HepG2 (cell line): ENCODE data around the gene LIME1. TPM values are rescaled to one million over a fixed set of nuclear protein-coding genes. Genes with fewer than 3 reads are reported as not detected.

ENCODE experiments used
- CCAR2 ChIP-seq: fragments of 200-400 bp; formaldehyde crosslinking; optimal IDR thresholded peaks from 2 replicates; pipeline ENCODE3; 2018; ENCODE audit warnings: low read depth, mild to moderate bottlenecking, low read length, moderate library complexity
- FLYWCH1 ChIP-seq: sonication (generic); formaldehyde crosslinking; IDR thresholded peaks from 2 replicates; pipeline ENCODE4 v1.8.1; 2023; ENCODE audit warnings: mild to moderate bottlenecking, missing genetic modification reagents
- FOXJ3 ChIP-seq: sonication (generic); formaldehyde crosslinking; IDR thresholded peaks from 2 replicates; pipeline ENCODE4 v1.4.0; 2020; ENCODE audit warnings: missing genetic modification reagents, mild to moderate bottlenecking, borderline replicate concordance
- HES4 ChIP-seq: sonication (generic); formaldehyde crosslinking; IDR thresholded peaks from 2 replicates; pipeline ENCODE4 v1.9.0; 2021; ENCODE audit warnings: mild to moderate bottlenecking, missing genetic modification reagents, borderline replicate concordance
- MAFK ChIP-seq, 2 experiments: IDR thresholded peaks in 1 of 2; conservative IDR thresholded peaks in 1 of 2; 2 replicates each; pipeline ENCODE4 v1.6.1; 2011; ENCODE audit warnings: improper control_type of control experiment in 2 of 2, low read length in 2 of 2
- MEIS1 ChIP-seq: sonication (generic); formaldehyde crosslinking; IDR thresholded peaks from 2 replicates; pipeline ENCODE4 v1.9.0; 2021; ENCODE audit warnings: mild to moderate bottlenecking, missing genetic modification reagents, moderate library complexity, borderline replicate concordance
- POLR2G ChIP-seq: fragments of 200-400 bp; formaldehyde crosslinking; IDR thresholded peaks from 2 replicates; pipeline ENCODE4 v1.6.1; 2018; ENCODE audit warnings: mild to moderate bottlenecking, low read depth, low read length, moderate library complexity
- PREB ChIP-seq: sonication (generic); formaldehyde crosslinking; IDR thresholded peaks from 2 replicates; pipeline ENCODE4 v1.4.0; 2020; ENCODE audit warnings: missing genetic modification reagents
- RBFOX2 ChIP-seq: fragments of 200-400 bp; formaldehyde crosslinking; IDR thresholded peaks from 2 replicates; pipeline ENCODE4 v1.6.1; 2017; ENCODE audit warnings: low read depth, mild to moderate bottlenecking, low read length
- SAP130 ChIP-seq: IDR thresholded peaks from 2 replicates; pipeline ENCODE4 v1.6.1; 2016; ENCODE audit warnings: low read depth
- SKI ChIP-seq: fragments of 450-650 bp; IDR thresholded peaks from one replicate; pipeline ENCODE4 v1.6.1; 2018; ENCODE audit warnings: mild to moderate bottlenecking; ENCODE audit not compliant: partially characterized antibody
- SP4 ChIP-seq: sonication (generic); formaldehyde crosslinking; IDR thresholded peaks from 2 replicates; pipeline ENCODE4 v1.8.1; 2023; ENCODE audit warnings: mild to moderate bottlenecking, missing genetic modification reagents
- TAF1 ChIP-seq: sonication (generic); formaldehyde crosslinking; IDR thresholded peaks from 2 replicates; pipeline ENCODE4 v1.4.0; 2020; ENCODE audit warnings: missing genetic modification reagents
- TFE3 ChIP-seq: IDR thresholded peaks from 2 replicates; pipeline ENCODE4 v1.6.1; 2016
- ZFX ChIP-seq: sonication (generic); formaldehyde crosslinking; IDR thresholded peaks from 2 replicates; pipeline ENCODE4 v1.4.0; 2020; ENCODE audit warnings: mild to moderate bottlenecking, low read depth, missing genetic modification reagents, moderate library complexity
- ZMYM4 ChIP-seq: sonication (generic); formaldehyde crosslinking; IDR thresholded peaks from 2 replicates; pipeline ENCODE4 v1.8.1; 2023; ENCODE audit warnings: mild to moderate bottlenecking, missing genetic modification reagents
- ZNF121 ChIP-seq: sonication (generic); formaldehyde crosslinking; IDR thresholded peaks from 2 replicates; pipeline ENCODE4 v1.5.0; 2020; ENCODE audit warnings: mild to moderate bottlenecking, missing genetic modification reagents
- ZNF230 ChIP-seq: sonication (generic); formaldehyde crosslinking; IDR thresholded peaks from 2 replicates; pipeline ENCODE4 v1.4.0; 2020; ENCODE audit warnings: mild to moderate bottlenecking, missing genetic modification reagents
- ZNF383 ChIP-seq: sonication (generic); formaldehyde crosslinking; IDR thresholded peaks from 2 replicates; pipeline ENCODE4 v1.4.0; 2020; ENCODE audit warnings: missing genetic modification reagents, mild to moderate bottlenecking, borderline replicate concordance
- ZNF564 ChIP-seq: sonication (generic); formaldehyde crosslinking; IDR thresholded peaks from 2 replicates; pipeline ENCODE4 v1.8.1; 2023; ENCODE audit warnings: mild to moderate bottlenecking, missing genetic modification reagents
- ZNF704 ChIP-seq: sonication (generic); formaldehyde crosslinking; IDR thresholded peaks from 2 replicates; pipeline ENCODE4 v1.8.1; 2023; ENCODE audit warnings: mild to moderate bottlenecking, inconsistent platforms, moderate library complexity, missing genetic modification reagents, borderline replicate concordance
- ZNF737 ChIP-seq: sonication (generic); formaldehyde crosslinking; IDR thresholded peaks from 2 replicates; pipeline ENCODE4 v1.5.0; 2020; ENCODE audit warnings: missing genetic modification reagents, mild to moderate bottlenecking, borderline replicate concordance
- ZNF878 ChIP-seq: sonication (generic); formaldehyde crosslinking; IDR thresholded peaks from 2 replicates; pipeline ENCODE4 v1.8.1; 2023; ENCODE audit warnings: mild to moderate bottlenecking, missing genetic modification reagents, moderate library complexity
- ZSCAN20 ChIP-seq: sonication (generic); formaldehyde crosslinking; IDR thresholded peaks from 2 replicates; pipeline ENCODE4 v1.4.0; 2020; ENCODE audit warnings: missing genetic modification reagents, mild to moderate bottlenecking, borderline replicate concordance
- ZSCAN22 ChIP-seq: sonication (generic); formaldehyde crosslinking; IDR thresholded peaks from 2 replicates; pipeline ENCODE4 v1.4.0; 2020; ENCODE audit warnings: mild to moderate bottlenecking, missing genetic modification reagents
- polyA plus RNA-seq, 8 experiments: library from polyadenylated mRNA; depleted of rRNA in 3 of 8; stranded (reverse) in 7 of 8; unstranded in 1 of 8; fragments of >200 nt; fragmentation: Illumina TruSeq in 4 of 8; extraction: Trizol in 4 of 8; gene quantifications; 2 replicates each; pipeline versions ENCODE4 v1.2.1 to v1.2.3, GENCODE V29; 2011 to 2016; ENCODE audit warnings: low read depth in 4 of 8, missing spikeins in 1 of 8, mixed read lengths in 1 of 8; ENCODE audit not compliant: insufficient read depth in 1 of 8
- total RNA-seq, 5 experiments: library from RNA; depleted of rRNA; stranded (reverse); fragments of >200 nt; fragmentation: Illumina TruSeq; extraction: Trizol; gene quantifications; 2 replicates each; pipeline ENCODE4 v1.2.3, GENCODE V29; 2016; ENCODE audit warnings: low read depth in 1 of 5

LIME1 gene
- total and polyA plus RNA-seq, 2 of the 13 experiments (the other 11 are each of a cell fraction or from before 2014, with no cell fraction given) = 13.0 to 61.5 TPM

- TF ChIP-seq ZNF737 (CRISPR knock-in tag) = no peak
- no peak for TF ChIP-seq PREB (CRISPR knock-in tag)
- peak; percentile 93 for TF ChIP-seq POLR2G
- TF ChIP-seq FLYWCH1 = peak; percentile 58; the same call in 1 of the 2 replicates
- TF ChIP-seq TAF1 = peak; percentile 83
- no peak for TF ChIP-seq MAFK (conservative IDR thresholded peaks at IDR 0.05 in 1 of 2, IDR thresholded peaks at IDR 0.05 in 1 of 2; ENCODE audit: low read length in 2 of 2)
- TF ChIP-seq ZNF121 (CRISPR knock-in tag) = no peak; the same call in 1 of the 2 replicates
- peak; percentile 98 for TF ChIP-seq RBFOX2
- peak; percentile 83 for TF ChIP-seq TFE3 (CRISPR knock-in tag)
- TF ChIP-seq ZMYM4 (CRISPR knock-in tag) = peak; percentile 76
- TF ChIP-seq ZSCAN20 (CRISPR knock-in tag) = peak; percentile 99
- TF ChIP-seq ZFX (CRISPR knock-in tag) = peak; percentile 89
- TF ChIP-seq MEIS1 (CRISPR knock-in tag) = no peak
- 0 out of 2 replicates have a peak, but pooled peaks have one; percentile 10 for TF ChIP-seq ZNF564
- TF ChIP-seq SAP130 = peak; percentile 89
- peak; percentile 83; the same call in 1 of the 2 replicates for TF ChIP-seq HES4 (CRISPR knock-in tag)
- no peak for TF ChIP-seq ZNF878
- no peak for TF ChIP-seq ZNF383 (CRISPR knock-in tag)
- TF ChIP-seq SKI = peak; percentile 94
- peak; percentile 74; the same call in 1 of the 2 replicates for TF ChIP-seq FOXJ3
- TF ChIP-seq ZNF230 = no peak; the same call in 1 of the 2 replicates
- TF ChIP-seq SP4 = peak; percentile 94
- TF ChIP-seq ZNF704 (CRISPR knock-in tag) = peak; percentile 86
- no peak for TF ChIP-seq CCAR2
- TF ChIP-seq ZSCAN22 (CRISPR knock-in tag) = no peak
Observed at GRCh38 chr20:63739130-63740069, 2.9 kb downstream of the LIME1 start, which contains the start of gene SLC2A4RG (continued).
